HuH-7 (cell line): ENCODE measurements around the gene MRPL33.
A peak's percentile ranks its signal among the peaks of the same experiment; 100 is the strongest.

ENCODE experiments used
- DNase-seq: peaks from one replicate; pipeline ENCODE4 v3.0.0; 2011; ENCODE audit warnings: low spot score

The MRPL33 gene

GRCh38 chr2:27776696-27777095, 5.2 kb downstream of the MRPL33 start:
- DNase-seq = no peak

GRCh38 chr2:27779417-27780055, 8.0 kb downstream of the MRPL33 start:
- DNase-seq = no peak

DNA sequence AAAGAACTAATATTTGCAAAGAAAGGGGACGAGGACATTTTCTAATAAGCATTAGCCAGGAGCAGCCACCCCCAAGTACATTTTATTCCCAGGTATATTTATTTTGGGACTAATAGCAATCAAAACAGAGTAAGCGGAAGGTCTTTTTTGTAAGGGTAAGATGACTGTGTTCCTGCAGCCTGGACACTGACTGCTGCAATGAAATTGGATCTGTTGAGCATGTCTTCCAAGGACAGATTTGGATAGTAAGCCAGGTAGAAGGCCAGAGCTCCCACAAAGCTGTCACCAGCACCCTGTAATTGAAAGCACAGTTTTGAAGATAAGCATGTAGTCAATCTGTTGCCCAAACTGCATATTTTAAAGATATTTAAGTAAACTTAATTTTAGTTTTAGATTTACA, 10.0 kb downstream of the MRPL33 start:
- DNase-seq = no peak

- no peak for DNase-seq
Observed at GRCh38 chr2:27782701-27783100, 11.2 kb downstream of the MRPL33 start.

- no peak for DNase-seq
Observed at GRCh38 chr2:27790796-27791195, 19.3 kb downstream of the MRPL33 start.

- DNase-seq = no peak
Observed at GRCh38 chr2:27792759-27793158, 21.2 kb downstream of the MRPL33 start.

DNA sequence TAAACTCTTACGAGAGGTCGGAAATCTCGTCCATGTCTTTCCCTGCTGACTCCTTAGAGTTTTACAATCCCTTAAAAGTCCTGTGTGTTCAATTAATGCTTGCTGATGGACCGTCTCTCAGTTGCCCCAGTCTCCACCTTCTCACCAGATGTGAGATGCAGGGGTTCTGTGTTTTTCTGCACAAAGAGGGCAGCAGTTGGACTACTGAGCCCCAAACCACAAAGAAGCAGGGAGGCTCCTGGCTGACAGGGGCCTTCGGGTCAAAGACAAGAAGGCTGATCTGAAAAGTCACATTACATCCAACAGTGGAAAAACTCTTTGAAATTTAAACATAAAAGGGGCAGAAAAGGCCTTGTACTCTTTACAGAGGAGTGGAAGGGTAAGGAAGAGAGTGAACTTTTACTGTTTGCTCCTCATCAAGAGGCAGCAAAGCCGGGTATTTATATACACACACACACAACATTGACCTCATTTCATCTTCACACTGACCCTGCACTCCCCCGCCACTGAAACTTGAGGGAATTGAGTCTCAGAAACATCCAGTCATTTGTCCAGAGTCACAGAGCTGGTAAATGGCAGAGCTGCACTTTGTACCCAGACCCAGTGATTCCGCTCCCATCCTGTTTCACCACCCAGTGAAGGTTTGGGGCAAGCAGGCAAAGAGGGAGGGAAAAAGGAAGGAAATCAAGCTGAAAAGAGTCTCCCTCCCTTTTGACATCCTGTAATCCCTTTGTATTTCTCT, 23.7 kb downstream of the MRPL33 start:
- DNase-seq = peak; percentile 13

DNA sequence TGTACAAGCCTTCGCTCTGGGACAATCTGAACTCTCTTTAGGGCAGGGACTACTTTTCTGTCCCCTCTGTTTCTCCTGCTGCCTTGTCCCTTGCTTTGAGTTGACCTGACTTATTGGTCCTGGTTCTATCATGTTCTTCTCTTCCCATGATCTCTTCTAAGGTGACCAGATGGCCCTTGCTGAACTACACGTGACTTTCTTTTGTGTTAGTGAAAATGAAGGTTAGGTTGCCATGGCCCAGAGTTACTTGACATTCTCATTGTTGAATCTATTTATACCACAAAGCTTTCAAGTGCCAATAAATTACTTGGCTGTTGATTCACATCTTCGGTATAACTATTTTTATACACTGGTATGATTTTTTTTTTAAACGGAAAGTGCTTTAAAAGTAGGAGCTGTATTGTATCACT, 24.4 kb downstream of the MRPL33 start:
- DNase-seq = no peak

- DNase-seq = no peak
Observed at GRCh38 chr2:27796791-27797765, 25.6 kb downstream of the MRPL33 start.

- DNase-seq = no peak
Observed at GRCh38 chr2:27797841-27798240, 26.3 kb downstream of the MRPL33 start.

DNA sequence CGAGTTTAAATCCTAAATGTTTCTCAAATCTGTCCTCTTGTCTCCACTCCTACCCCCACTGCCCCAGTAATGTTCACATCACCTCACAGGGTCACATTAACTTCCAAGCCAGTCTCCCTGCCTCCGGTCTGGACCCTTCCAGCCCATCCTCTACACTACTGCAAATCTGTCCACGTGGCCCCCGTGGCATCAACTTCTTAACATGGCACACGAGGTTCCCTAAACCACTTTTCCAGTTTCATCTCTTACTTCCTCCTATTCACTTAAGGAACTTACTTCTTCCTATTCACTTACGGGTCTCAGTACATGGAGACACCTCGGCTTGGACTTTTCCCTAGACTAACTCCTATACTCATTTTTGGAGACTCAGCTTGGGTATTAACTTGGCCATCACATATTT, 27.0 kb downstream of the MRPL33 start:
- no peak for DNase-seq

GRCh38 chr2:27798948-27799645, 27.6 kb downstream of the MRPL33 start:
- DNase-seq = no peak

DNA sequence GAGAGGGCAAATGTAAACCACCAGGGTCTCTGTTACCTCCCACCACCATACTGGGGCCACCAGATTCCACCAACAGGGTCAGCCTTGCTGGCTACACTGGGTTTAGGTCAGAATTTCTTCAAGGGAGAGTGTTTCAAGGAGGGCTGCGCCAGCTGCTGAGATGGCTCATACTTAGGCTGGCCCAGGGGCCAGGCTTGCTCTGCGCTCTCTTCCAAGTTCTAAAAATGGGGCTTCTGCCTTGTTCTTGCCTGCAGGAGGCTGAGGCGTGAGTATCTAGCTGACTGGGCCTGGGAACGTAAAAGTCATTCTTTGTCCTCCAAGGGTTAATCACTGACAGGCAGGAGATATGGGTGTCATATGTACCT, 28.1 kb downstream of the MRPL33 start:
- DNase-seq = no peak

DNA sequence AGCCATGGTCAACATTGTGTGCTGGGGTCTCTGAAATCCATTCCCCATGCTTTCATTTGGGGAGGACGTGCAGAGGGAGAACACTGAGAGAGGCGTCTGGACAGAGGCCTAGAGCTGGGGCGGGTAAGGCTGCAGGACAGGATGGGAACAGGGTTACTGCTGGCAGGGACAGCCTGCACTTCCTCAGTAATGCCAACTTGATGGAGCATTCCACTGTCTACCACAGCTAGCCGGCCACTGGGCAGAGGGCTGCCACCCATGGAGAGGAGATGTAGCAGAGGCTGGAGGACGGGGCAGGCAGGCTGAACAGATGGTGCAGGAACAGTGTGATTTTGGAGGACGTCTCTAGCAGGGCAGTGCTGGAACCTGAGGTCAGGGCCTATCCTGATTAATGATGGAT, 29.3 kb downstream of the MRPL33 start:
- no peak for DNase-seq

GRCh38 chr2:27802547-27802946, 31.0 kb downstream of the MRPL33 start:
- DNase-seq = no peak

- DNase-seq = no peak
Observed at GRCh38 chr2:27803046-27803445, 31.5 kb downstream of the MRPL33 start.

DNA sequence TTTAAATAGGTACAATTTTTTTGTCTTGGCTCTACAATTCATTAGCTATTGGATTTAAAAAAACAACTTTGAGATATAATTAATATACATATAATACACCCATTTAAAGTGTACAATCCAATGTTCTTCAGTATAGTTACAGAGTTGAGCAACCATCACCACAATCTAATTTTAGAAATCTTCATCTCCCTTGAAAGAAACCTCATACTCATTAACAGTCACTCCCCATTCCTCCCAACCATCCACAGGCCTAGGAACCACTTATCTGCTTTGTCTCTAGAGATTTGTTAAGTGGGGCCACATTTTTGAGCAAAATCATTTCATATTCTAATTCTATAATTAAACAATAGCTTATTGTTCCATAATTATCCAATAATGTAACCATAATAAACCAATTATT, 32.6 kb downstream of the MRPL33 start:
- no peak for DNase-seq

DNA sequence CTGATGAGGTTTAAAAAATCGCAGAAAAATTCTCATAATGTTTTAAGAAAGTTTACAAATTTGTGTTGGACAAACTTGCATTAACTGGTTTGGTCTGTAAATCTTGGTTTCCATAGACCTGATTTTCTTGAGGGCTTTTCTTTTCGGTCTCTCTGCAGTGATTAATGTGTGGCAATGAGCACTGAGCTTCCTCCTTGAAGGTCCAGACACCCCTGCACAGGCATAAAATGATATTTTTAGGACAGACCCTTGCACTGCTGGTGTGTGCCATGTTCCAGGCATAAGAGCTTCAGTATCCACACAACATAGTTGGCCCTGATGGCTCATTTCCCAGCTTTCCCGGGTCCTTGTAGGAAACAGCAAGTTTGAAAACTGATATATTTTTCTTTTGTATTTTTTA, 33.7 kb downstream of the MRPL33 start:
- no peak for DNase-seq

DNA sequence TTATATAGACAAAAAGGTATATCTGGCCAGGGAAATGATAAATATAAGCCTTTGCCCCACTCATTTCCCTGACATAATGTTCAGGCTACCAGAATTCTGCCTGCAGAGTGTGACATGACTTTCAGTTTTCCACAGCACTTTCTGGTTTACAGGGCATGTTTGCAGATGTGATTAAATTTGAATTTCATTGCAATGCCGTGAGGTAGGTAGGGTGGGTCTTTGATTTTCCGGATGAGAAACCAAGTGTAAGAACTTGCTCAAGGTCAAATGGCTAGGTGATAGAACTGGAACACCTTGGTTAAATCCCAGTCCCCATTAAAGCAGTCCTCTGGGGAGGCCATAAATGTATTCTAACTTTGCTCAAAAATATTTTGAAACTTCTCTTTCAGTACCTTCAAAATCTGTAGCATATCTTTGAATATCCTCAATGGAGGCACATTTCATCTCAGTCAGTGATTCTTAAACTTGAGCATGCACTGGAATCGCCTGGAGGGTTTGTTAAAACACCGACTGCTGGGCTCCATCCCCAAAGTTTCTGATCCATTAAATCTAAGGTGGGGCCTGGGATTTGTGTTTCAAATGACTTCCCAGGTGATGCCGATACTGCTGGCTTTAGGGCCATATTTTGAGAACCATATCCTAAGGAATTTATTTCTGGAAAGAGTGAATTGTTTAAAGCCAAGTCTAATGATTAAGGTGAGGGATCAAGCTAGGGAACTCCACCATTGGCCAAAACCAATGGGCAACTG, 35.0 kb downstream of the MRPL33 start:
- DNase-seq = no peak

GRCh38 chr2:27807476-27807875, 36.0 kb downstream of the MRPL33 start:
- peak; percentile 26 for DNase-seq

- DNase-seq = no peak
Observed at GRCh38 chr2:27808418-27808817, 36.9 kb downstream of the MRPL33 start.
